GM12878 (cell line): Measurements from ENCODE around the gene TMEM45B. TPM values are rescaled to one million over a fixed set of nuclear protein-coding genes. Genes with fewer than 3 reads are reported as not detected.
"Not testable (repeated sequence)": the region's sequence is repeated elsewhere in the genome, so short reads cannot be mapped to it uniquely, and the experiment has no call there.

Source experiments
- ATAC-seq: fragments of 200-7000 bp; cut with Tn5 transposase; 3 replicates; pipeline ENCODE4 v1.9.1; 2020; ENCODE audit warnings: mild to moderate bottlenecking, moderate library complexity
- BruUV-seq: library from RNA; stranded (reverse); fragments of 400-500 nt; replicated peaks from 2 replicates; lab custom pipeline; 2021; lab: Mats Ljungman, UMichigan
- CTCF ChIA-PET: fragments of 300-600 bp; sonication (Branson Sonifier 250); formaldehyde crosslinking; extraction: SDS; loops from one replicate; lab custom pipeline; 2021; ENCODE audit warnings: inconsistent platforms; lab: Yijun Ruan, JAX
- POLR2A ChIA-PET: fragments of 350-600 bp; formaldehyde crosslinking; extraction: SDS; loops from one replicate; lab custom pipeline; 2021; ENCODE audit warnings: inconsistent platforms; lab: Charles Lee
- RAD21 ChIA-PET: fragments of 300-600 bp; sonication (Branson Sonifier 250); formaldehyde crosslinking; loops from one replicate; lab custom pipeline; 2023; ENCODE audit warnings: antibody characterized with exemption; ENCODE audit not compliant: unreplicated experiment; lab: Charles Lee
- SMC1A ChIA-PET: fragments of 300-600 bp; sonication (Branson Sonifier 250); formaldehyde crosslinking; loops from one replicate; lab custom pipeline; 2023; ENCODE audit not compliant: unreplicated experiment, uncharacterized antibody; lab: Charles Lee
- DNase-seq: peaks from one replicate; pipeline ENCODE4 v3.0.0-alpha.2; 2011; ENCODE audit warnings: low read depth, low spot score
- FAIRE-seq: peaks from 3 replicates; lab custom pipeline; 2011; peaks lifted over from hg19 to GRCh38; lab: Jason Lieb, UNC
- H2AFZ ChIP-seq: 2 replicates; pipeline ENCODE4 v1.6.0; 2011; ENCODE audit warnings: low read depth, low read length, control low read depth; ENCODE audit not compliant: control insufficient read depth
- H3K27ac ChIP-seq: 2 replicates; pipeline ENCODE4 v1.5.1; 2011; ENCODE audit warnings: control low read depth; ENCODE audit not compliant: control insufficient read depth, insufficient read depth
- H3K27me3 ChIP-seq, 2 experiments: replicated peaks in 1 of 2; 2 replicates each; pipeline versions ENCODE4 v1.6.0 to v1.6.1; 2011; ENCODE audit warnings: low read length in 1 of 2; ENCODE audit not compliant: control insufficient read depth in 2 of 2, insufficient read depth in 2 of 2
- H3K36me3 ChIP-seq, 2 experiments: 2 replicates each; pipeline ENCODE4 v1.5.1; 2011; ENCODE audit warnings: low read length in 1 of 2; ENCODE audit not compliant: control insufficient read depth in 2 of 2, insufficient read depth in 2 of 2
- H3K4me1 ChIP-seq: 2 replicates; pipeline ENCODE4 v1.6.1; 2011; ENCODE audit warnings: mild to moderate bottlenecking, low read length, moderate library complexity, mixed read lengths; ENCODE audit not compliant: control insufficient read depth, insufficient read depth
- H3K4me2 ChIP-seq: 2 replicates; pipeline ENCODE4 v1.6.0; 2011; ENCODE audit warnings: control low read depth; ENCODE audit not compliant: control insufficient read depth, insufficient read depth
- H3K4me3 ChIP-seq: fragments of 200-600 bp; sonication (generic); 2 replicates; pipeline ENCODE4 v1.5.1; 2016
- H3K79me2 ChIP-seq: 2 replicates; pipeline ENCODE4 v1.6.0; 2011; ENCODE audit warnings: low read length; ENCODE audit not compliant: control insufficient read depth, insufficient read depth
- H3K9ac ChIP-seq: 2 replicates; pipeline ENCODE4 v1.8.0; 2011; ENCODE audit warnings: low read length, control low read depth, mixed read lengths; ENCODE audit not compliant: control insufficient read depth, insufficient read depth
- H3K9me3 ChIP-seq: replicated peaks from 3 replicates; pipeline ENCODE4 v1.5.1; 2011; ENCODE audit warnings: mild to moderate bottlenecking, low read length; ENCODE audit not compliant: control insufficient read depth, insufficient read depth
- H4K20me1 ChIP-seq: 2 replicates; pipeline ENCODE4 v1.6.0; 2011; ENCODE audit not compliant: control insufficient read depth, insufficient read depth
- BCL11A ChIP-seq: IDR thresholded peaks from 2 replicates; pipeline ENCODE4 v1.6.1; 2011; ENCODE audit warnings: low read depth, low read length
- CBX3 ChIP-seq: fragments of 200-600 bp; sonication (generic); IDR thresholded peaks from 2 replicates; pipeline ENCODE4 v1.6.1; 2016; ENCODE audit warnings: low read depth, borderline replicate concordance
- IKZF1 ChIP-seq: fragments of 450-650 bp; conservative IDR thresholded peaks from 2 replicates; pipeline ENCODE4 v1.6.1; 2017; ENCODE audit warnings: antibody characterized with exemption, mild to moderate bottlenecking
- POLR2AphosphoS2 ChIP-seq: IDR thresholded peaks from 2 replicates; pipeline ENCODE4 v1.6.1; 2011; ENCODE audit warnings: low read depth, mild to moderate bottlenecking, low read length, improper control_type of control experiment, moderate library complexity
- RAD51 ChIP-seq: fragments of 450-650 bp; IDR thresholded peaks from 2 replicates; pipeline ENCODE4 v1.6.1; 2016; ENCODE audit warnings: moderate library complexity, mild to moderate bottlenecking, inconsistent platforms
- WGBS: methylation state at CpG from one replicate; pipeline ENCODE4 v1.1.6; 2016; ENCODE audit warnings: low lambda C conversion rate; ENCODE audit not compliant: insufficient replicate concordance, insufficient coverage; ENCODE audit errors: missing lambda C conversion rate; 5-methylcytosine and 5-hydroxymethylcytosine counted together
- in situ Hi-C: fragments of 300-500 bp; cut with MboI; formaldehyde crosslinking; loops from 9 replicates; pipeline ENCODE4 v1.14.3; 2018; ENCODE audit warnings: mixed read lengths
- intact Hi-C: fragments of 100-400 bp; cut with micrococcal nuclease; formaldehyde crosslinking; loops from one replicate; pipeline ENCODE4 v1.14.2; 2022; ENCODE audit not compliant: unreplicated experiment
- polyA plus RNA-seq, 11 experiments: library from polyadenylated mRNA; depleted of rRNA in 4 of 11; unstranded in 6 of 11; stranded (reverse) in 5 of 11; fragments of >200 nt; fragmentation: Nextera tagmentation in 4 of 11; fragmentation: Illumina TruSeq in 1 of 11; extraction: Ambion mirVana in 4 of 11; extraction: Trizol in 1 of 11; gene quantifications; 1 replicate in 1 of 11; 2 replicates in 10 of 11; pipeline versions ENCODE4 v1.2.1 to v1.2.3, GENCODE V29; 2011 to 2016; ENCODE audit warnings: inconsistent platforms in 2 of 11, missing spikeins in 2 of 11, low read depth in 1 of 11
- total RNA-seq, 4 experiments: library from RNA; depleted of rRNA in 3 of 4; stranded (reverse); fragments of >200 nt in 3 of 4; fragmentation: Illumina TruSeq in 1 of 4; extraction: Trizol in 1 of 4; gene quantifications; 2 replicates each; pipeline versions ENCODE4 v1.2.1 to v1.2.3, GENCODE V29; 2013 to 2021
- TF ChIP-seq, protein P1 (sequence below): IDR thresholded peaks from 2 replicates; pipeline ENCODE4 v1.6.1; 2012; ENCODE audit warnings: low read depth, low read length, improper control_type of control experiment

TMEM45B gene
- total and polyA plus RNA-seq, 10 of the 15 experiments (the other 5 are each of a cell fraction or from before 2014, with no cell fraction given) = 0.05 to 0.13 TPM; not detected in 8

DNA sequence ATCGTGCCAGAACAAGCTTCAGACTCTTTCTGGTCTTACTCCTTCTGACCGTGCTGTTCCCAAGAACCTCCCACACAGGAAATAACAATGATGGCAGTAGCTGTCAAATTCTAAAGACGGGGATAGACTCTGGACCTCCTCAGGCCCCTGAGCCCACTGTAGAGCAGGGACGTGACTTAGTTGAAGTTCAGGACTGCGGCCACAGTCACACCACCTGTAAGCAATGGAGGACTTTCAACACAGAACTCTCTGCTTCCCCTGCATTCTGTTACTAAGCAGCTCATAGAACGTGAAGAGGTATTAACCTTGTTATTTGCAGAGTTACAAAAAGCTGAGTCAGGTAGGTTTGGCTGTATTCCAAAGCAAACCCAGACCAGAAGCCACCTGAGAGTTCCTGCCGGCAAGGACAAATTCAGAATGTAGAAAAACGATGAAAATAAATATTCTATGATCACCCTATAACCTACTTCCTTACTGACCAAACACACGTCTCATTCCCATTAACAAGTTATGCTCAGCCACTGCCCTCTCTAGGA lies 12.7 kb downstream of the TMEM45B start:
- POLR2A ChIA-PET = no interaction called here
- H3K36me3 ChIP-seq = no peaks in the 10 kb centered on the region
- no peak for ATAC-seq
- no peak for TF ChIP-seq POLR2AphosphoS2
- TF ChIP-seq RAD51 = no peak
- TF ChIP-seq BCL11A = no peak
- TF ChIP-seq IKZF1 = no peak
- TF ChIP-seq, protein P1, sequence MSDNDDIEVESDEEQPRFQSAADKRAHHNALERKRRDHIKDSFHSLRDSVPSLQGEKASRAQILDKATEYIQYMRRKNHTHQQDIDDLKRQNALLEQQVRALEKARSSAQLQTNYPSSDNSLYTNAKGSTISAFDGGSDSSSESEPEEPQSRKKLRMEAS = no peak
- TF ChIP-seq CBX3 = no peak
- in situ Hi-C loops (no loop called here), intact Hi-C loops (no loop called here)
- H3K79me2 ChIP-seq = no peaks in the 10 kb centered on the region
- SMC1A ChIA-PET = no interaction called here
- no TSS peak for BruUV-seq
- CTCF ChIA-PET = interaction anchor here (1.0 kb wide), 1 partner anchor 304 kb away, joined by 4 read pairs; no protein-coding TSS in a partner anchor
- no peak overlapping the region for H3K27ac ChIP-seq
- H3K4me2 ChIP-seq = no peak overlapping the region
- H2AFZ ChIP-seq = no peak overlapping the region
- H3K27me3 ChIP-seq = no peaks in the 10 kb centered on the region
- no peaks in the 10 kb centered on the region for H3K4me1 ChIP-seq
- no peak for DNase-seq
- H3K9ac ChIP-seq = no peak overlapping the region
- RAD21 ChIA-PET = no interaction called here
- no peak overlapping the region for H3K4me3 ChIP-seq
- H4K20me1 ChIP-seq = no peaks in the 10 kb centered on the region
- no peaks in the 10 kb centered on the region for H3K9me3 ChIP-seq
- 7% methylated on average over 9 of the region's 9 CpGs for WGBS
- FAIRE-seq = no peak

- SMC1A ChIA-PET, H3K4me1 ChIP-seq, H3K27me3 ChIP-seq, H3K9ac ChIP-seq, RAD21 ChIA-PET, DNase-seq, in situ Hi-C loops, FAIRE-seq, CTCF ChIA-PET, H3K27ac ChIP-seq, BruUV-seq, POLR2A ChIA-PET, H3K36me3 ChIP-seq, H3K4me2 ChIP-seq, H2AFZ ChIP-seq, H3K79me2 ChIP-seq, H3K9me3 ChIP-seq, H3K4me3 ChIP-seq, intact Hi-C loops, H4K20me1 ChIP-seq, ATAC-seq: not testable (repeated sequence)
These were observed 13.8 kb downstream of the TMEM45B start for GRCh38 chr11:129829497-129829896.

GRCh38 chr11:129831227-129831626 lies 15.6 kb downstream of the TMEM45B start:
- not testable (repeated sequence) for H3K4me2 ChIP-seq

More at GRCh38 chr11:129831227-129831626, 15.6 kb downstream of the TMEM45B start:
- H2AFZ ChIP-seq, BruUV-seq, H3K27me3 ChIP-seq, POLR2A ChIA-PET, H3K36me3 ChIP-seq, H3K27ac ChIP-seq, intact Hi-C loops, FAIRE-seq, ATAC-seq, RAD21 ChIA-PET, SMC1A ChIA-PET, DNase-seq, H3K4me1 ChIP-seq, H3K4me3 ChIP-seq, H4K20me1 ChIP-seq, H3K79me2 ChIP-seq, in situ Hi-C loops, H3K9me3 ChIP-seq, CTCF ChIA-PET, H3K9ac ChIP-seq: not testable (repeated sequence)
- whole genome bisulfite sequencing = 7% methylated on average over 4 of the region's 4 CpGs
